H1 (cell line): ENCODE results near the gene POLR1B. TPM values are rescaled to one million over a fixed set of nuclear protein-coding genes. Genes with fewer than 3 reads are reported as not detected.

Experiments
- BRCA1 ChIP-seq: IDR thresholded peaks from 2 replicates; pipeline ENCODE4 v1.6.1; 2012; ENCODE audit warnings: low read depth, low read length, improper control_type of control experiment
- CREB1 ChIP-seq: IDR thresholded peaks from 2 replicates; pipeline ENCODE4 v1.6.1; 2012; ENCODE audit warnings: inconsistent platforms
- NANOG ChIP-seq: IDR thresholded peaks from 2 replicates; pipeline ENCODE4 v1.6.1; 2011; ENCODE audit warnings: low read length, low read depth, mild to moderate bottlenecking, inconsistent platforms; ENCODE audit not compliant: insufficient read depth, poor library complexity, severe bottlenecking
- NRF1 ChIP-seq: IDR thresholded peaks from 2 replicates; pipeline ENCODE4 v1.6.1; 2011; ENCODE audit warnings: mild to moderate bottlenecking, low read depth, low read length, improper control_type of control experiment
- RBBP5 ChIP-seq: IDR thresholded peaks from 2 replicates; pipeline ENCODE4 v1.7.1; 2012; ENCODE audit warnings: low read depth, mild to moderate bottlenecking, inconsistent platforms, low read length, moderate library complexity, borderline replicate concordance
- SAP30 ChIP-seq: fragments of 300-600 bp; sonication (generic); IDR thresholded peaks from 2 replicates; pipeline ENCODE4 v1.7.1; 2012; ENCODE audit warnings: low read length, moderate library complexity, mild to moderate bottlenecking, inconsistent platforms; ENCODE audit not compliant: insufficient read depth, insufficient replicate concordance
- SIRT6 ChIP-seq: IDR thresholded peaks from one replicate; pipeline ENCODE4 v1.7.1; 2012; ENCODE audit warnings: low read length, inconsistent platforms
- polyA plus RNA-seq, 7 experiments: library from polyadenylated mRNA; depleted of rRNA in 3 of 7; stranded (reverse) in 5 of 7; unstranded in 2 of 7; fragments of >200 nt in 5 of 7; fragments of 200-250 nt in 2 of 7; gene quantifications; 1 replicate in 5 of 7; 2 replicates in 1 of 7; 4 replicates in 1 of 7; pipeline versions ENCODE4 v1.2.1 to v1.2.3, GENCODE V29; 2011 to 2013; ENCODE audit warnings: missing spikeins in 2 of 7, mixed read lengths in 2 of 7
- total RNA-seq: library from RNA; stranded (reverse); fragmentation: NEBNext Ultra II Directional; extraction: Animal tissue kit (Norgen Biotek cat#: 25700); gene quantifications from 2 replicates; pipeline ENCODE4 v1.2.1, GENCODE V29; 2021
- TF ChIP-seq, protein P1 (sequence below): fragments of 300-600 bp; sonication (generic); IDR thresholded peaks from 2 replicates; pipeline ENCODE4 v1.7.1; 2012; ENCODE audit warnings: low read length, moderate library complexity, mild to moderate bottlenecking, inconsistent platforms; ENCODE audit not compliant: insufficient replicate concordance
- TF ChIP-seq, protein P2 (sequence below): IDR thresholded peaks from 2 replicates; pipeline ENCODE4 v1.6.1; 2012; ENCODE audit warnings: low read length, inconsistent platforms
- TF ChIP-seq, protein P3 (sequence below): IDR thresholded peaks from 2 replicates; pipeline ENCODE4 v1.6.1; 2012; ENCODE audit warnings: inconsistent platforms

POLR1B gene
- total and polyA plus RNA-seq, 2 of the 8 experiments (the other 6 are each of a cell fraction or from before 2014, with no cell fraction given) = 24.3 to 69.4 TPM

GRCh38 chr2:112585400-112585799 is 43.1 kb downstream of the POLR1B start (continued):
- TF ChIP-seq, protein P1, sequence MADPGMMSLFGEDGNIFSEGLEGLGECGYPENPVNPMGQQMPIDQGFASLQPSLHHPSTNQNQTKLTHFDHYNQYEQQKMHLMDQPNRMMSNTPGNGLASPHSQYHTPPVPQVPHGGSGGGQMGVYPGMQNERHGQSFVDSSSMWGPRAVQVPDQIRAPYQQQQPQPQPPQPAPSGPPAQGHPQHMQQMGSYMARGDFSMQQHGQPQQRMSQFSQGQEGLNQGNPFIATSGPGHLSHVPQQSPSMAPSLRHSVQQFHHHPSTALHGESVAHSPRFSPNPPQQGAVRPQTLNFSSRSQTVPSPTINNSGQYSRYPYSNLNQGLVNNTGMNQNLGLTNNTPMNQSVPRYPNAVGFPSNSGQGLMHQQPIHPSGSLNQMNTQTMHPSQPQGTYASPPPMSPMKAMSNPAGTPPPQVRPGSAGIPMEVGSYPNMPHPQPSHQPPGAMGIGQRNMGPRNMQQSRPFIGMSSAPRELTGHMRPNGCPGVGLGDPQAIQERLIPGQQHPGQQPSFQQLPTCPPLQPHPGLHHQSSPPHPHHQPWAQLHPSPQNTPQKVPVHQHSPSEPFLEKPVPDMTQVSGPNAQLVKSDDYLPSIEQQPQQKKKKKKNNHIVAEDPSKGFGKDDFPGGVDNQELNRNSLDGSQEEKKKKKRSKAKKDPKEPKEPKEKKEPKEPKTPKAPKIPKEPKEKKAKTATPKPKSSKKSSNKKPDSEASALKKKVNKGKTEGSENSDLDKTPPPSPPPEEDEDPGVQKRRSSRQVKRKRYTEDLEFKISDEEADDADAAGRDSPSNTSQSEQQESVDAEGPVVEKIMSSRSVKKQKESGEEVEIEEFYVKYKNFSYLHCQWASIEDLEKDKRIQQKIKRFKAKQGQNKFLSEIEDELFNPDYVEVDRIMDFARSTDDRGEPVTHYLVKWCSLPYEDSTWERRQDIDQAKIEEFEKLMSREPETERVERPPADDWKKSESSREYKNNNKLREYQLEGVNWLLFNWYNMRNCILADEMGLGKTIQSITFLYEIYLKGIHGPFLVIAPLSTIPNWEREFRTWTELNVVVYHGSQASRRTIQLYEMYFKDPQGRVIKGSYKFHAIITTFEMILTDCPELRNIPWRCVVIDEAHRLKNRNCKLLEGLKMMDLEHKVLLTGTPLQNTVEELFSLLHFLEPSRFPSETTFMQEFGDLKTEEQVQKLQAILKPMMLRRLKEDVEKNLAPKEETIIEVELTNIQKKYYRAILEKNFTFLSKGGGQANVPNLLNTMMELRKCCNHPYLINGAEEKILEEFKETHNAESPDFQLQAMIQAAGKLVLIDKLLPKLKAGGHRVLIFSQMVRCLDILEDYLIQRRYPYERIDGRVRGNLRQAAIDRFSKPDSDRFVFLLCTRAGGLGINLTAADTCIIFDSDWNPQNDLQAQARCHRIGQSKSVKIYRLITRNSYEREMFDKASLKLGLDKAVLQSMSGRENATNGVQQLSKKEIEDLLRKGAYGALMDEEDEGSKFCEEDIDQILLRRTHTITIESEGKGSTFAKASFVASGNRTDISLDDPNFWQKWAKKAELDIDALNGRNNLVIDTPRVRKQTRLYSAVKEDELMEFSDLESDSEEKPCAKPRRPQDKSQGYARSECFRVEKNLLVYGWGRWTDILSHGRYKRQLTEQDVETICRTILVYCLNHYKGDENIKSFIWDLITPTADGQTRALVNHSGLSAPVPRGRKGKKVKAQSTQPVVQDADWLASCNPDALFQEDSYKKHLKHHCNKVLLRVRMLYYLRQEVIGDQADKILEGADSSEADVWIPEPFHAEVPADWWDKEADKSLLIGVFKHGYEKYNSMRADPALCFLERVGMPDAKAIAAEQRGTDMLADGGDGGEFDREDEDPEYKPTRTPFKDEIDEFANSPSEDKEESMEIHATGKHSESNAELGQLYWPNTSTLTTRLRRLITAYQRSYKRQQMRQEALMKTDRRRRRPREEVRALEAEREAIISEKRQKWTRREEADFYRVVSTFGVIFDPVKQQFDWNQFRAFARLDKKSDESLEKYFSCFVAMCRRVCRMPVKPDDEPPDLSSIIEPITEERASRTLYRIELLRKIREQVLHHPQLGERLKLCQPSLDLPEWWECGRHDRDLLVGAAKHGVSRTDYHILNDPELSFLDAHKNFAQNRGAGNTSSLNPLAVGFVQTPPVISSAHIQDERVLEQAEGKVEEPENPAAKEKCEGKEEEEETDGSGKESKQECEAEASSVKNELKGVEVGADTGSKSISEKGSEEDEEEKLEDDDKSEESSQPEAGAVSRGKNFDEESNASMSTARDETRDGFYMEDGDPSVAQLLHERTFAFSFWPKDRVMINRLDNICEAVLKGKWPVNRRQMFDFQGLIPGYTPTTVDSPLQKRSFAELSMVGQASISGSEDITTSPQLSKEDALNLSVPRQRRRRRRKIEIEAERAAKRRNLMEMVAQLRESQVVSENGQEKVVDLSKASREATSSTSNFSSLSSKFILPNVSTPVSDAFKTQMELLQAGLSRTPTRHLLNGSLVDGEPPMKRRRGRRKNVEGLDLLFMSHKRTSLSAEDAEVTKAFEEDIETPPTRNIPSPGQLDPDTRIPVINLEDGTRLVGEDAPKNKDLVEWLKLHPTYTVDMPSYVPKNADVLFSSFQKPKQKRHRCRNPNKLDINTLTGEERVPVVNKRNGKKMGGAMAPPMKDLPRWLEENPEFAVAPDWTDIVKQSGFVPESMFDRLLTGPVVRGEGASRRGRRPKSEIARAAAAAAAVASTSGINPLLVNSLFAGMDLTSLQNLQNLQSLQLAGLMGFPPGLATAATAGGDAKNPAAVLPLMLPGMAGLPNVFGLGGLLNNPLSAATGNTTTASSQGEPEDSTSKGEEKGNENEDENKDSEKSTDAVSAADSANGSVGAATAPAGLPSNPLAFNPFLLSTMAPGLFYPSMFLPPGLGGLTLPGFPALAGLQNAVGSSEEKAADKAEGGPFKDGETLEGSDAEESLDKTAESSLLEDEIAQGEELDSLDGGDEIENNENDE = no peak
- no peak for TF ChIP-seq NRF1
- no peak for TF ChIP-seq NANOG
- TF ChIP-seq RBBP5 = no peak
- TF ChIP-seq BRCA1 = no peak
- TF ChIP-seq SAP30 = no peak
- TF ChIP-seq, protein P2, sequence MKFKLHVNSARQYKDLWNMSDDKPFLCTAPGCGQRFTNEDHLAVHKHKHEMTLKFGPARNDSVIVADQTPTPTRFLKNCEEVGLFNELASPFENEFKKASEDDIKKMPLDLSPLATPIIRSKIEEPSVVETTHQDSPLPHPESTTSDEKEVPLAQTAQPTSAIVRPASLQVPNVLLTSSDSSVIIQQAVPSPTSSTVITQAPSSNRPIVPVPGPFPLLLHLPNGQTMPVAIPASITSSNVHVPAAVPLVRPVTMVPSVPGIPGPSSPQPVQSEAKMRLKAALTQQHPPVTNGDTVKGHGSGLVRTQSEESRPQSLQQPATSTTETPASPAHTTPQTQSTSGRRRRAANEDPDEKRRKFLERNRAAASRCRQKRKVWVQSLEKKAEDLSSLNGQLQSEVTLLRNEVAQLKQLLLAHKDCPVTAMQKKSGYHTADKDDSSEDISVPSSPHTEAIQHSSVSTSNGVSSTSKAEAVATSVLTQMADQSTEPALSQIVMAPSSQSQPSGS = no peak
- no peak for TF ChIP-seq SIRT6
- no peak for TF ChIP-seq CREB1
- TF ChIP-seq, protein P3, sequence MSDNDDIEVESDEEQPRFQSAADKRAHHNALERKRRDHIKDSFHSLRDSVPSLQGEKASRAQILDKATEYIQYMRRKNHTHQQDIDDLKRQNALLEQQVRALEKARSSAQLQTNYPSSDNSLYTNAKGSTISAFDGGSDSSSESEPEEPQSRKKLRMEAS = no peak
